ENCODE data around the gene MAD2L1.

MAD2L1 gene

DNA sequence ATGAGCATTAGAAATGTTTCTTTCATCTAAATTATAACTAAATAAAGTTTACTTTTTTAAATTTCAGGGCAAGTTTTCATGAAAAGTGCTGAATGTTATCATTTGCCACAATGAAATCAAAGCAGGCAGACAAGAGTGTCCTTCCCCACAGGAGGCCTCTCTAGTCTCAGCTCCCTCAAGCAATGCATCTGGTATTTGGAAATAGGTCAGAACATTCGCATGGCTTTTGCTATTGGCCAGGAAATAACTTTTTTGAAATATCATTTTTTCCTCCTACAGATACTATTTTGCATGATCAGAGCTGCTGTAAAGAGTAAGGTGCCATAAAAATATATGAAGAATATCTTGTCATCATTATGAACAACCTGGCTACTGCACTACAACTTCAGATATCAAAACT lies 41.1 kb downstream of the MAD2L1 start:
- no peak overlapping the region for H3K4me3 ChIP-seq (ENCODE audit: low read depth, low read length)

DNA sequence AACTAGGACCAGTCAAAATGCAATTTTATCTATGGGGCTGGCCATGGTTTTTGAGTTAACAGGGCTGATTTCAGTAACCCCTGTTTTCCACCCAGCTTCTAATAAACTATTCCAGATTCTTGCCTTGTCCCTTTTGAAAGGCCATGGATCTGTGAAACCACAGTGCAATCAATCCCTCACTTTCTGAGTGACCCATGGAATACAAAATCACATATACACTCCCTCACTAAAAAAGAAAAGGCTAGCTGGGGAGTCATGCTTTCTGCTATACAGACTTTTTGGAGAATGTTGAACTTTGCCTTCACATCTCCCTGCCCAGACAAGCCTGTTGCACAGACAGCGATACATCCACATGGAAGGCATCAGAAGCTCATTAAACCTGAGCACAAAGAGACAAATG lies 47.9 kb downstream of the MAD2L1 start:
- no peak for TF ChIP-seq CTCF (IDR thresholded peaks at IDR 0.05; ENCODE audit: low read depth, low read length)
- Histone ChIP-seq H3K9me3 (ENCODE audit: severe bottlenecking) (no peaks in the 10 kb centered on the region), H3K27ac (no peak overlapping the region), H3K27me3 (ENCODE audit: insufficient read depth, low read depth, severe bottlenecking) (no peaks in the 10 kb centered on the region), H3K4me3 (ENCODE audit: low read depth, low read length) (no peak overlapping the region), H3K36me3 (no peaks in the 10 kb centered on the region)
- DNase-seq: no peak

More for the DNA sequence above, 41.1 kb downstream of the MAD2L1 start:
- Histone ChIP-seq H3K9me3 (ENCODE audit: severe bottlenecking) (no peaks in the 10 kb centered on the region), H3K27me3 (ENCODE audit: insufficient read depth, low read depth, severe bottlenecking) (no peaks in the 10 kb centered on the region), H3K27ac (no peak overlapping the region), H3K36me3 (no peaks in the 10 kb centered on the region)
- DNase-seq: no peak
- TF ChIP-seq CTCF (IDR thresholded peaks at IDR 0.05; ENCODE audit: low read depth, low read length): no peak

DNA sequence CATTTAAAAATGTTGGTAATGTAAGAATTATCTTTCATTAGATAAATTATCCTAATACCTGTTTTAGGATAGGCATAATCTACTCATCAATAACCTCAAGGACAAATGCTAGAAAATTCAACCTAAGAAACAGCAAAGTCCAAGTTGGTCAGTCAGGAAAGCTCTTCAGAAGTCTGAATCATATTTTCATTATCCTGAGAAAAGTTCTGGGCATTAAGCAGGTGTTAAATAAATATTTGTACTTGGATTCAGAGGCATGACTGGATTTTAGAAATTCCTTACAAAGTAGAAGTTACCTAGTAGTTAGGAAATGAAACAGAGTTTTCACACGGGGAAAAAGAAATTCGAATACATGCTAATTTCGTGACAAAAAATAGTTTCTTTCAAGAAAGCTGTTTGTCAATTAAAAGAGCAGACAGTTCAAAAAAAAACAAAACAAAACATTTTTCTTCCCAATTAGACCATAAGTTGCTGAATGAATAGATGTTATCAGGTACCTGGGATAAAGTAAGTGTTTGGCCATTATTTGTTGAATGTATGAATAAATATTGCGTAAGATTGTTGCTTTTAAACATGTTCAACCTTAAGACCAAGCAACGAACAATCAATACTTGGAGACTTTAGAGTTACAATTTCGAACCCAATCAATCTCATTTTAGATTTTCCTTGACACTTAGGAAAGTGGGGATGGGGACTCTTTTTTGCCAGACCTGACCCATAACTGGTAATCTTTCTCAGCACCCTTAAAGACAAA lies 48.5 kb downstream of the MAD2L1 start:
- no peaks in the 10 kb centered on the region for H3K36me3 ChIP-seq
- TF ChIP-seq CTCF (IDR thresholded peaks at IDR 0.05; ENCODE audit: low read depth, low read length): no peak
- no peak overlapping the region for H3K4me3 ChIP-seq (ENCODE audit: low read depth, low read length)
- no peak for DNase-seq
- no peaks in the 10 kb centered on the region for H3K9me3 ChIP-seq (ENCODE audit: severe bottlenecking)
- no peak overlapping the region for H3K27ac ChIP-seq
- no peaks in the 10 kb centered on the region for H3K27me3 ChIP-seq (ENCODE audit: insufficient read depth, low read depth, severe bottlenecking)

DNA sequence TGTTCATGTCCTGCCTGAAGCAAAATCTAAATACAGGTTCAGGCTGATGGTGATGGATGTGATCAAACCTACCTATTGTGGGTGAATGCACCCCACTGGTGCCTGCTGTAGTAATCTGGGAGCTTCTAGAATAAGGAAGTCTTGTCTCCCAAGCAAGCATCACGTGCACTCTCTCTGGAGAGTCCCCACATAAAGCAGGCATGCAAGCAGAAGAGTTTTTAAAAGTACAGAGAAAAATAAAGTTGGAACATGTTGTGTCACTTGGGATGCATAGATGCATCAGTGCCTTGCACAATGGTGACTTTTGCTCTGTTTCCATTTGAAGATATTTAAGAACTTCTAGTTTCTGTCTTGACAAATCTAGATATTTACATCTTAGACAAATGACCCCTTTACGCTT lies 54.9 kb downstream of the MAD2L1 start:
- Histone ChIP-seq H3K27ac (no peak overlapping the region), H3K27me3 (ENCODE audit: insufficient read depth, low read depth, severe bottlenecking) (no peaks in the 10 kb centered on the region), H3K36me3 (no peaks in the 10 kb centered on the region), H3K9me3 (ENCODE audit: severe bottlenecking) (no peaks in the 10 kb centered on the region), H3K4me3 (ENCODE audit: low read depth, low read length) (no peak overlapping the region)
- no peak for TF ChIP-seq CTCF (IDR thresholded peaks at IDR 0.05; ENCODE audit: low read depth, low read length)
- no peak for DNase-seq

GRCh38 chr4:120010646-120011045 lies 56.0 kb downstream of the MAD2L1 start:
- H3K4me3 ChIP-seq (ENCODE audit: low read depth, low read length): no peak overlapping the region
- H3K36me3 ChIP-seq: no peaks in the 10 kb centered on the region
- DNase-seq: no peak
- H3K27ac ChIP-seq: no peak overlapping the region
- TF ChIP-seq CTCF (IDR thresholded peaks at IDR 0.05; ENCODE audit: low read depth, low read length): no peak
- no peaks in the 10 kb centered on the region for H3K27me3 ChIP-seq (ENCODE audit: insufficient read depth, low read depth, severe bottlenecking)
- H3K9me3 ChIP-seq (ENCODE audit: severe bottlenecking): no peaks in the 10 kb centered on the region

- TF ChIP-seq CTCF (IDR thresholded peaks at IDR 0.05; ENCODE audit: low read depth, low read length): no peak
- H3K27me3 ChIP-seq (ENCODE audit: insufficient read depth, low read depth, severe bottlenecking): no peaks in the 10 kb centered on the region
- H3K36me3 ChIP-seq: no peaks in the 10 kb centered on the region
- no peak overlapping the region for H3K4me3 ChIP-seq (ENCODE audit: low read depth, low read length)
- no peak for DNase-seq
- no peak overlapping the region for H3K27ac ChIP-seq
- no peaks in the 10 kb centered on the region for H3K9me3 ChIP-seq (ENCODE audit: severe bottlenecking)
These were observed 56.9 kb downstream of the MAD2L1 start for GRCh38 chr4:120009731-120010130.

Data from WERI-Rb-1 (cell line).